H9 (cell line): Measurements from ENCODE around the gene EML1. TPM values are rescaled to one million over a fixed set of nuclear protein-coding genes. Genes with fewer than 3 reads are reported as not detected.

Source experiments
- DNase-seq: peaks from one replicate; pipeline ENCODE4 v3.0.0-alpha.2; 2017
- H2AFZ ChIP-seq: one replicate; pipeline ENCODE4 v1.6.1; 2013; ENCODE audit warnings: mild to moderate bottlenecking, low read length, control low read depth, moderate library complexity
- H2AK5ac ChIP-seq: 2 replicates; pipeline ENCODE4 v1.6.1; 2013; ENCODE audit warnings: low read length, control low read depth, mixed read lengths; ENCODE audit not compliant: insufficient read length
- H2BK120ac ChIP-seq: one replicate; pipeline ENCODE4 v1.6.1; 2013; ENCODE audit warnings: low read depth, mild to moderate bottlenecking, low read length, control low read depth, inconsistent platforms; ENCODE audit not compliant: poor library complexity, severe bottlenecking
- H2BK12ac ChIP-seq: 2 replicates; pipeline ENCODE4 v1.6.1; 2013; ENCODE audit warnings: low read length, control low read depth, mixed read lengths, low read depth; ENCODE audit not compliant: insufficient read length
- H2BK15ac ChIP-seq: 2 replicates; pipeline ENCODE4 v1.6.1; 2013; ENCODE audit warnings: low read depth, low read length, control low read depth
- H2BK20ac ChIP-seq: one replicate; pipeline ENCODE4 v1.6.1; 2013; ENCODE audit warnings: low read depth, mild to moderate bottlenecking, low read length, control low read depth, inconsistent platforms; ENCODE audit not compliant: poor library complexity, severe bottlenecking
- H2BK5ac ChIP-seq: 2 replicates; pipeline ENCODE4 v1.6.1; 2013; ENCODE audit warnings: low read length, control low read depth, mixed read lengths; ENCODE audit not compliant: insufficient read length
- H3K14ac ChIP-seq: 2 replicates; pipeline ENCODE4 v1.6.1; 2013; ENCODE audit warnings: low read length, control low read depth; ENCODE audit not compliant: insufficient read depth
- H3K18ac ChIP-seq: 2 replicates; pipeline ENCODE4 v1.6.1; 2013; ENCODE audit warnings: low read depth, mild to moderate bottlenecking, mixed read lengths, low read length, control low read depth; ENCODE audit not compliant: insufficient read length
- H3K23ac ChIP-seq: 2 replicates; pipeline ENCODE4 v1.6.1; 2013; ENCODE audit warnings: low read length, control low read depth, mixed read lengths, low read depth; ENCODE audit not compliant: insufficient read length
- H3K23me2 ChIP-seq: 2 replicates; pipeline ENCODE4 v1.6.1; 2013; ENCODE audit warnings: low read depth, mild to moderate bottlenecking, mixed read lengths, low read length, control low read depth; ENCODE audit not compliant: insufficient read length, poor library complexity, severe bottlenecking
- H3K27ac ChIP-seq: 2 replicates; pipeline ENCODE4 v1.5.1; 2013; ENCODE audit warnings: low read length, control low read depth, mixed read lengths, low read depth; ENCODE audit not compliant: insufficient read length
- H3K27me3 ChIP-seq: 2 replicates; pipeline ENCODE4 v1.6.1; 2013; ENCODE audit warnings: low read length, control low read depth, inconsistent platforms; ENCODE audit not compliant: insufficient read depth
- H3K4ac ChIP-seq: 2 replicates; pipeline ENCODE4 v1.6.1; 2013; ENCODE audit warnings: low read depth, mild to moderate bottlenecking, control low read depth, inconsistent platforms, low read length, moderate library complexity
- H3K4me1 ChIP-seq: 2 replicates; pipeline ENCODE4 v1.6.1; 2013; ENCODE audit warnings: low read length, control low read depth, inconsistent platforms; ENCODE audit not compliant: insufficient read depth
- H3K4me2 ChIP-seq: 2 replicates; pipeline ENCODE4 v1.6.1; 2013; ENCODE audit warnings: low read length, control low read depth, mixed read lengths; ENCODE audit not compliant: insufficient read length, insufficient read depth
- H3K56ac ChIP-seq: 2 replicates; pipeline ENCODE4 v1.6.1; 2013; ENCODE audit warnings: low read depth, mild to moderate bottlenecking, mixed read lengths, low read length, control low read depth; ENCODE audit not compliant: insufficient read length
- H3K79me1 ChIP-seq: 2 replicates; pipeline ENCODE4 v1.6.1; 2013; ENCODE audit warnings: low read depth, mild to moderate bottlenecking, moderate library complexity, low read length, control low read depth, inconsistent platforms; ENCODE audit not compliant: insufficient read depth, poor library complexity, severe bottlenecking
- H3K79me2 ChIP-seq: 2 replicates; pipeline ENCODE4 v1.6.1; 2013; ENCODE audit warnings: low read length, control low read depth, inconsistent platforms; ENCODE audit not compliant: insufficient read depth
- H3K9ac ChIP-seq: 2 replicates; pipeline ENCODE4 v1.6.1; 2013; ENCODE audit warnings: low read length, control low read depth, mixed read lengths; ENCODE audit not compliant: insufficient read length; ENCODE audit errors: extremely low read depth
- H3K9me3 ChIP-seq: one replicate; pipeline ENCODE4 v1.6.1; 2013; ENCODE audit warnings: low read depth, low read length, inconsistent platforms; ENCODE audit not compliant: control insufficient read depth
- H3T11ph ChIP-seq: one replicate; pipeline ENCODE4 v1.6.1; 2013; ENCODE audit warnings: mild to moderate bottlenecking, low read length, control low read depth, inconsistent platforms
- H4K20me1 ChIP-seq: one replicate; pipeline ENCODE4 v1.6.1; 2013; ENCODE audit not compliant: control insufficient read depth, insufficient read length, insufficient read depth
- H4K5ac ChIP-seq: 2 replicates; pipeline ENCODE4 v1.6.1; 2013; ENCODE audit warnings: low read depth, mild to moderate bottlenecking, mixed read lengths, low read length, control low read depth; ENCODE audit not compliant: insufficient read length
- H4K8ac ChIP-seq: replicated peaks from 2 replicates; pipeline ENCODE4 v1.6.1; 2013; ENCODE audit warnings: low read length, control low read depth, mixed read lengths, low read depth; ENCODE audit not compliant: insufficient read length
- H4K91ac ChIP-seq: 2 replicates; pipeline ENCODE4 v1.6.1; 2013; ENCODE audit warnings: low read depth, mild to moderate bottlenecking, moderate library complexity, mixed read lengths, low read length, control low read depth; ENCODE audit not compliant: insufficient read length
- H3K27ac Mint-ChIP-seq, 3 experiments: 2 replicates in 2 of 3; 3 replicates in 1 of 3; pipeline ENCODE4 v1.8.0; 2020 to 2021; ENCODE audit warnings: mixed read lengths in 3 of 3, mild to moderate bottlenecking in 1 of 3, moderate library complexity in 1 of 3
- H3K27me3 Mint-ChIP-seq: 2 replicates; pipeline ENCODE4 v1.8.0; 2021; ENCODE audit warnings: low read depth, mild to moderate bottlenecking, moderate library complexity, mixed read lengths
- H3K36me3 Mint-ChIP-seq, 3 experiments: 2 replicates in 2 of 3; 3 replicates in 1 of 3; pipeline ENCODE4 v1.8.0; 2020 to 2021; ENCODE audit warnings: low read depth in 3 of 3, mixed read lengths in 3 of 3; ENCODE audit not compliant: insufficient read depth in 1 of 3
- H3K4me1 Mint-ChIP-seq, 2 experiments: 2 replicates each; pipeline ENCODE4 v1.8.0; 2020; ENCODE audit warnings: mixed read lengths in 2 of 2
- H3K4me3 Mint-ChIP-seq, 2 experiments: 2 replicates in 1 of 2; 3 replicates in 1 of 2; pipeline ENCODE4 v1.8.0; 2020 to 2021; ENCODE audit warnings: mild to moderate bottlenecking in 2 of 2, mixed read lengths in 2 of 2, moderate library complexity in 1 of 2
- H3K9me3 Mint-ChIP-seq, 2 experiments: 2 replicates in 1 of 2; 3 replicates in 1 of 2; pipeline ENCODE4 v1.8.0; 2020; ENCODE audit warnings: mild to moderate bottlenecking in 2 of 2, mixed read lengths in 2 of 2, moderate library complexity in 1 of 2
- WGBS: extraction: QIAGEN DNeasy Blood & Tissue Kit; methylation state at CpG from one replicate; pipeline ENCODE4 v1.1.7; 2013; ENCODE audit warnings: missing lambda C conversion rate, low lambda C conversion rate, mixed read lengths; ENCODE audit not compliant: insufficient read length; ENCODE audit errors: extremely low coverage; 5-methylcytosine and 5-hydroxymethylcytosine counted together
- total RNA-seq: library from RNA; stranded (reverse); gene quantifications from 2 replicates; pipeline ENCODE4 v1.2.1, GENCODE V29; 2021
- TF ChIP-seq, protein P1 (sequence below): fragments of 200-600 bp; sonication (generic); conservative IDR thresholded peaks from 3 replicates; pipeline ENCODE4 v1.8.0; 2021; ENCODE audit warnings: antibody characterized with exemption, mild to moderate bottlenecking

Gene EML1
- total RNA-seq, 1 experiment from 2014 or later = 16.7 TPM

DNA sequence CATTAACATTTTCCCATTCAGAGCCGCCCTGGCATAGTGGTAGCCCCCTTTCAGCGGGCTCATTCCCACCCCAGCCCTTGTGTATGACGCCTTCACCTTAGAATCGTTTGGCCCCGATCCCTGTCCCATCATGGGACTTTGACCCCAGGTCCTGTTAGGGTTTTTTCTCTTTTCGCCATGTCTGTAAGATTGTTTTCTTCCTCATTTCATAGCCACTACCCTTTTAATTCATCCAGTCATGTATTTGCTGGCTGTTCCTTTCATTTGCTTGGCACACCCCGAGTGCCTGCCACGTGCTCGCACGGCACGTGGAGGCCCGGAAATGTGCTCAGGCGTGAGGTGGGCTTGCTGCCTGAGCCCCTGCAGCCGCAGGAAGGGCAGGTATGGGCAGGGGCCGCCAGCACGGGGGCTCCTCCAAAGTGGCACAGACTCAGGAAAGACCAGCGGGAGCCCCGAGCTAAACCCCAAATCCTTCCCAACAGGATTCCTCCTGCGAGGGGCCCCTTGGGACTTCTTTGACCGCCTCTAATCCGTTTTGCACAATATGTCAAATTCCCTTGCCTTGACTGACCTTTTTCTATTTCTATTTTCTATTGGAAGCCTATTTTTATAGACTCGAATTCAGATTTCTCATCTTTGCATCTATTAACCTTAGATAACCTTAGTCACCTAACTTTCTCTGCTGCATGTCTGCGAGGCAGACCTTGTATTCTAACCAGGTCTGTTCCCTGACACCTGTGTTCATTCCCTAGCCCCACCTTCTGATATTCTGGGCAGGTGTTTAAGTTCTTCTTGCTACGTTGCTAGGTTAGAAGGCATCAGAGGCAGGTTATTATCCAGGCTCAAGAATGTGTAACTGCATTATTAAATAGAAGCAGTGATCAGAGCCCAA lies 114.8 kb downstream of the EML1 start:
- no CpG with 5 or more reads among the region's 24 CpGs for WGBS
- Mint-ChIP-seq H3K27ac (peak overlapping the region in 1 of 3 experiments; percentile 64; a peak in 1 of 7 replicates), H3K36me3 (peaks cover 15 to 47% (median 29%) of the 10 kb centered on the region in 3 experiments), H3K27me3 (no peaks in the 10 kb centered on the region), H3K9me3 (peaks cover 7% of the 10 kb centered on the region in 2 experiments), H3K4me1 (no peaks in the 10 kb centered on the region; a peak in 1 of 4 replicates), H3K4me3 (no peak overlapping the region)
- Histone ChIP-seq H2BK120ac (no peak overlapping the region), H3K4me2 (no peak overlapping the region), H2BK5ac (no peak overlapping the region), H3K79me2 (no peaks in the 10 kb centered on the region), H4K91ac (no peak overlapping the region), H3K18ac (no peak overlapping the region), H3K23ac (no peak overlapping the region), H3K56ac (no peak overlapping the region), H3K9ac (no peak overlapping the region), H3T11ph (no peak overlapping the region), H4K8ac (no peak overlapping the region), H4K5ac (no peak overlapping the region), H3K9me3 (no peaks in the 10 kb centered on the region), H2BK15ac (no peak overlapping the region), H3K79me1 (no peaks in the 10 kb centered on the region), H2AFZ (no peak overlapping the region), H2AK5ac (no peak overlapping the region), H3K4ac (no peak overlapping the region), H2BK20ac (no peak overlapping the region), H4K20me1 (no peaks in the 10 kb centered on the region), H3K23me2 (no peaks in the 10 kb centered on the region), H3K14ac (no peak overlapping the region; the same call in 1 of the 2 replicates), H3K4me1 (no peaks in the 10 kb centered on the region), H3K27ac (no peak overlapping the region), H2BK12ac (no peak overlapping the region), H3K27me3 (no peaks in the 10 kb centered on the region)
- TF ChIP-seq, protein P1, sequence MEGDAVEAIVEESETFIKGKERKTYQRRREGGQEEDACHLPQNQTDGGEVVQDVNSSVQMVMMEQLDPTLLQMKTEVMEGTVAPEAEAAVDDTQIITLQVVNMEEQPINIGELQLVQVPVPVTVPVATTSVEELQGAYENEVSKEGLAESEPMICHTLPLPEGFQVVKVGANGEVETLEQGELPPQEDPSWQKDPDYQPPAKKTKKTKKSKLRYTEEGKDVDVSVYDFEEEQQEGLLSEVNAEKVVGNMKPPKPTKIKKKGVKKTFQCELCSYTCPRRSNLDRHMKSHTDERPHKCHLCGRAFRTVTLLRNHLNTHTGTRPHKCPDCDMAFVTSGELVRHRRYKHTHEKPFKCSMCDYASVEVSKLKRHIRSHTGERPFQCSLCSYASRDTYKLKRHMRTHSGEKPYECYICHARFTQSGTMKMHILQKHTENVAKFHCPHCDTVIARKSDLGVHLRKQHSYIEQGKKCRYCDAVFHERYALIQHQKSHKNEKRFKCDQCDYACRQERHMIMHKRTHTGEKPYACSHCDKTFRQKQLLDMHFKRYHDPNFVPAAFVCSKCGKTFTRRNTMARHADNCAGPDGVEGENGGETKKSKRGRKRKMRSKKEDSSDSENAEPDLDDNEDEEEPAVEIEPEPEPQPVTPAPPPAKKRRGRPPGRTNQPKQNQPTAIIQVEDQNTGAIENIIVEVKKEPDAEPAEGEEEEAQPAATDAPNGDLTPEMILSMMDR = no peak
- no peak for DNase-seq
